ENCODE measurements around the gene SV2C.

SV2C gene

GRCh38 chr5:76153271-76153670, 70.1 kb downstream of the SV2C start:
- Histone ChIP-seq H3K4me1 (ENCODE audit: insufficient read depth, low read length, poor library complexity, severe bottlenecking) (no peaks in the 10 kb centered on the region), H3K4me2 (ENCODE audit: low read depth, low read length, poor library complexity, severe bottlenecking) (no peak overlapping the region), H3K36me3 (ENCODE audit: insufficient read depth, low read length) (no peaks in the 10 kb centered on the region), H3K9me2 (replicated peaks; ENCODE audit: low read depth, low read length) (no peaks in the 10 kb centered on the region), H3K79me2 (ENCODE audit: insufficient read depth, low read length) (no peaks in the 10 kb centered on the region), H3F3A (ENCODE audit: low read depth) (no peaks in the 10 kb centered on the region), H4K20me1 (ENCODE audit: insufficient read depth, low read length, poor library complexity, severe bottlenecking) (no peaks in the 10 kb centered on the region), H3K27me3 (ENCODE audit: insufficient read depth, low read length, poor library complexity, severe bottlenecking) (peaks cover 8% of the 10 kb centered on the region), H3K4me3 (ENCODE audit: low read length, poor library complexity, severe bottlenecking) (no peak overlapping the region), H3K9me3 (ENCODE audit: insufficient read depth, low read depth, low read length) (no peaks in the 10 kb centered on the region), H2AFZ (ENCODE audit: low read length) (no peak overlapping the region), H3K9ac (ENCODE audit: low read depth, low read length, poor library complexity, severe bottlenecking) (no peak overlapping the region)
- TF ChIP-seq CTCF (conservative IDR thresholded peaks at IDR 0.05; ENCODE audit: low read length) (no peak), EZH2phosphoT487 (IDR thresholded peaks at IDR 0.05; ENCODE audit: borderline replicate concordance) (no peak)

- H3K4me3 ChIP-seq (ENCODE audit: low read length, poor library complexity, severe bottlenecking), result no peak overlapping the region
- TF ChIP-seq EZH2phosphoT487 (IDR thresholded peaks at IDR 0.05; ENCODE audit: borderline replicate concordance) (no peak), CTCF (conservative IDR thresholded peaks at IDR 0.05; ENCODE audit: low read length) (no peak)
- H3K4me1 ChIP-seq (ENCODE audit: insufficient read depth, low read length, poor library complexity, severe bottlenecking), result no peaks in the 10 kb centered on the region
- H2AFZ ChIP-seq (ENCODE audit: low read length), result no peak overlapping the region
- no peaks in the 10 kb centered on the region for H4K20me1 ChIP-seq (ENCODE audit: insufficient read depth, low read length, poor library complexity, severe bottlenecking)
- H3K79me2 ChIP-seq (ENCODE audit: insufficient read depth, low read length), result no peaks in the 10 kb centered on the region
- H3K9me3 ChIP-seq (ENCODE audit: insufficient read depth, low read depth, low read length), result no peaks in the 10 kb centered on the region
- H3F3A ChIP-seq (ENCODE audit: low read depth), result no peaks in the 10 kb centered on the region
- no peak overlapping the region for H3K9ac ChIP-seq (ENCODE audit: low read depth, low read length, poor library complexity, severe bottlenecking)
- no peaks in the 10 kb centered on the region for H3K9me2 ChIP-seq (replicated peaks; ENCODE audit: low read depth, low read length)
- no peak overlapping the region for H3K4me2 ChIP-seq (ENCODE audit: low read depth, low read length, poor library complexity, severe bottlenecking)
- H3K36me3 ChIP-seq (ENCODE audit: insufficient read depth, low read length), result no peaks in the 10 kb centered on the region
- peaks cover 8% of the 10 kb centered on the region for H3K27me3 ChIP-seq (ENCODE audit: insufficient read depth, low read length, poor library complexity, severe bottlenecking)
Measured at GRCh38 chr5:76154009-76154690, 71.0 kb downstream of the SV2C start.

GRCh38 chr5:76155536-76155935, 72.4 kb downstream of the SV2C start:
- Histone ChIP-seq H4K20me1 (ENCODE audit: insufficient read depth, low read length, poor library complexity, severe bottlenecking) (no peaks in the 10 kb centered on the region), H3K9me3 (ENCODE audit: insufficient read depth, low read depth, low read length) (no peaks in the 10 kb centered on the region), H2AFZ (ENCODE audit: low read length) (no peak overlapping the region), H3F3A (ENCODE audit: low read depth) (no peaks in the 10 kb centered on the region), H3K4me1 (ENCODE audit: insufficient read depth, low read length, poor library complexity, severe bottlenecking) (no peaks in the 10 kb centered on the region), H3K79me2 (ENCODE audit: insufficient read depth, low read length) (no peaks in the 10 kb centered on the region), H3K27me3 (ENCODE audit: insufficient read depth, low read length, poor library complexity, severe bottlenecking) (peaks cover 8% of the 10 kb centered on the region), H3K36me3 (ENCODE audit: insufficient read depth, low read length) (no peaks in the 10 kb centered on the region), H3K4me3 (ENCODE audit: low read length, poor library complexity, severe bottlenecking) (no peak overlapping the region), H3K9ac (ENCODE audit: low read depth, low read length, poor library complexity, severe bottlenecking) (no peak overlapping the region), H3K9me2 (replicated peaks; ENCODE audit: low read depth, low read length) (no peaks in the 10 kb centered on the region), H3K4me2 (ENCODE audit: low read depth, low read length, poor library complexity, severe bottlenecking) (no peak overlapping the region)
- TF ChIP-seq EZH2phosphoT487 (IDR thresholded peaks at IDR 0.05; ENCODE audit: borderline replicate concordance), result no peak
- TF ChIP-seq CTCF (conservative IDR thresholded peaks at IDR 0.05; ENCODE audit: low read length), result no peak

Data from Loucy (cell line).